Ishikawa (cell line): Measurements from ENCODE around the gene SH2D3C.

Experiments
- CEBPB ChIP-seq: IDR thresholded peaks from 2 replicates; pipeline ENCODE4 v1.6.1; 2012
- EGR1 ChIP-seq: IDR thresholded peaks from 2 replicates; pipeline ENCODE4 v1.6.1; 2012
- EP300 ChIP-seq: IDR thresholded peaks from 2 replicates; pipeline ENCODE4 v1.6.1; 2012; ENCODE audit warnings: borderline replicate concordance
- FOXM1 ChIP-seq: IDR thresholded peaks from 2 replicates; pipeline ENCODE4 v1.6.1; 2012; ENCODE audit warnings: low read depth, borderline replicate concordance
- NFIC ChIP-seq: IDR thresholded peaks from 2 replicates; pipeline ENCODE4 v1.6.1; 2012
- RAD21 ChIP-seq: IDR thresholded peaks from 2 replicates; pipeline ENCODE4 v1.6.1; 2012; ENCODE audit warnings: low read depth
- TAF1 ChIP-seq: IDR thresholded peaks from 2 replicates; pipeline ENCODE4 v1.6.1; 2012; ENCODE audit warnings: low read depth, mild to moderate bottlenecking
- TEAD4 ChIP-seq: IDR thresholded peaks from 2 replicates; pipeline ENCODE4 v1.6.1; 2012
- TF ChIP-seq, protein P1 (sequence below): IDR thresholded peaks from 2 replicates; pipeline ENCODE4 v1.6.1; 2012; ENCODE audit warnings: low read depth, mild to moderate bottlenecking
- TF ChIP-seq, protein P2 (sequence below): IDR thresholded peaks from 2 replicates; pipeline ENCODE4 v1.6.1; 2012
- TF ChIP-seq, protein P3 (sequence below): IDR thresholded peaks from 2 replicates; pipeline ENCODE4 v1.6.1; 2012

DNA sequence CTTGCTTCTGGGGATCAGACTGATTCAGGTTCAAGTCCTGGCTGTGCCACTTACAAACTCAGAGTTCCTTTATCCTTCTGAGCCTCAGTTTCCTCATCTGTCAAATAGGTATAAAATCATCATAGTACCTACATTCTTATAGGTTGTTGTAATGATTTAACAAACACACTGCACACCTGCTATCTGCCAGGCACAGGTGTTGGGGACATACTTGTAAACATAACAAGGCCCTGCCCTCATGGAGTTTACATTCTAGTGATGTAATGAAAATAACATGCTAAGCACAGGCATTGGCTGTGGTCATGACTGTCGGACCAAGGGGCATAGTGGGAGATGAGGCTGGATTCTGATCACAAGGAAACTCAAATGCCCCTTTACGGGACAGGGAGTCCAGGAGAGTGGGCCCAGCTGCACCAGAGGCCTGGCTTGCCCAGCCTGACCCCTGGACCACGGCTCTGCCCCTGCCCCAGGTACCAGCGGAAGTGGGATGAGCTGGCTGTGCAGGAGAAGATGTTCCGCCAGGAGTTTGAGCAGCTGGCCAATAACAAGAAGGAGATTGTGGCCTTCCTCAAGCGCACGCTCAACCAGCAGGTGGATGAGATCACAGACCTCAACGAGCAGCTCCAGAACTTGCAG, 69.4 kb downstream of the SH2D3C start:
- TF ChIP-seq, protein P1, sequence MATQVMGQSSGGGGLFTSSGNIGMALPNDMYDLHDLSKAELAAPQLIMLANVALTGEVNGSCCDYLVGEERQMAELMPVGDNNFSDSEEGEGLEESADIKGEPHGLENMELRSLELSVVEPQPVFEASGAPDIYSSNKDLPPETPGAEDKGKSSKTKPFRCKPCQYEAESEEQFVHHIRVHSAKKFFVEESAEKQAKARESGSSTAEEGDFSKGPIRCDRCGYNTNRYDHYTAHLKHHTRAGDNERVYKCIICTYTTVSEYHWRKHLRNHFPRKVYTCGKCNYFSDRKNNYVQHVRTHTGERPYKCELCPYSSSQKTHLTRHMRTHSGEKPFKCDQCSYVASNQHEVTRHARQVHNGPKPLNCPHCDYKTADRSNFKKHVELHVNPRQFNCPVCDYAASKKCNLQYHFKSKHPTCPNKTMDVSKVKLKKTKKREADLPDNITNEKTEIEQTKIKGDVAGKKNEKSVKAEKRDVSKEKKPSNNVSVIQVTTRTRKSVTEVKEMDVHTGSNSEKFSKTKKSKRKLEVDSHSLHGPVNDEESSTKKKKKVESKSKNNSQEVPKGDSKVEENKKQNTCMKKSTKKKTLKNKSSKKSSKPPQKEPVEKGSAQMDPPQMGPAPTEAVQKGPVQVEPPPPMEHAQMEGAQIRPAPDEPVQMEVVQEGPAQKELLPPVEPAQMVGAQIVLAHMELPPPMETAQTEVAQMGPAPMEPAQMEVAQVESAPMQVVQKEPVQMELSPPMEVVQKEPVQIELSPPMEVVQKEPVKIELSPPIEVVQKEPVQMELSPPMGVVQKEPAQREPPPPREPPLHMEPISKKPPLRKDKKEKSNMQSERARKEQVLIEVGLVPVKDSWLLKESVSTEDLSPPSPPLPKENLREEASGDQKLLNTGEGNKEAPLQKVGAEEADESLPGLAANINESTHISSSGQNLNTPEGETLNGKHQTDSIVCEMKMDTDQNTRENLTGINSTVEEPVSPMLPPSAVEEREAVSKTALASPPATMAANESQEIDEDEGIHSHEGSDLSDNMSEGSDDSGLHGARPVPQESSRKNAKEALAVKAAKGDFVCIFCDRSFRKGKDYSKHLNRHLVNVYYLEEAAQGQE = no peak
- no peak for TF ChIP-seq RAD21
- TF ChIP-seq TEAD4 = no peak
- TF ChIP-seq CEBPB = no peak
- TF ChIP-seq, protein P2, sequence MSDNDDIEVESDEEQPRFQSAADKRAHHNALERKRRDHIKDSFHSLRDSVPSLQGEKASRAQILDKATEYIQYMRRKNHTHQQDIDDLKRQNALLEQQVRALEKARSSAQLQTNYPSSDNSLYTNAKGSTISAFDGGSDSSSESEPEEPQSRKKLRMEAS = no peak
- no peak for TF ChIP-seq TAF1
- no peak for TF ChIP-seq EP300
- TF ChIP-seq EGR1 = no peak
- no peak for TF ChIP-seq FOXM1
- no peak for TF ChIP-seq NFIC
- TF ChIP-seq, protein P3, sequence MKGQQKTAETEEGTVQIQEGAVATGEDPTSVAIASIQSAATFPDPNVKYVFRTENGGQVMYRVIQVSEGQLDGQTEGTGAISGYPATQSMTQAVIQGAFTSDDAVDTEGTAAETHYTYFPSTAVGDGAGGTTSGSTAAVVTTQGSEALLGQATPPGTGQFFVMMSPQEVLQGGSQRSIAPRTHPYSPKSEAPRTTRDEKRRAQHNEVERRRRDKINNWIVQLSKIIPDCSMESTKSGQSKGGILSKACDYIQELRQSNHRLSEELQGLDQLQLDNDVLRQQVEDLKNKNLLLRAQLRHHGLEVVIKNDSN = no peak
